Nucleus accumbens (tissue), 56 donors: ENCODE results near the gene COPG2.
"Not testable (repeated sequence)": the region's sequence is repeated elsewhere in the genome, so short reads cannot be mapped to it uniquely, and the experiment has no call there.

Experiments used
- DNase-seq, 56 donors: peaks; one replicate each; lab custom pipeline; 2025; lab: John Stamatoyannopoulos, UW

The COPG2 gene, protein sequence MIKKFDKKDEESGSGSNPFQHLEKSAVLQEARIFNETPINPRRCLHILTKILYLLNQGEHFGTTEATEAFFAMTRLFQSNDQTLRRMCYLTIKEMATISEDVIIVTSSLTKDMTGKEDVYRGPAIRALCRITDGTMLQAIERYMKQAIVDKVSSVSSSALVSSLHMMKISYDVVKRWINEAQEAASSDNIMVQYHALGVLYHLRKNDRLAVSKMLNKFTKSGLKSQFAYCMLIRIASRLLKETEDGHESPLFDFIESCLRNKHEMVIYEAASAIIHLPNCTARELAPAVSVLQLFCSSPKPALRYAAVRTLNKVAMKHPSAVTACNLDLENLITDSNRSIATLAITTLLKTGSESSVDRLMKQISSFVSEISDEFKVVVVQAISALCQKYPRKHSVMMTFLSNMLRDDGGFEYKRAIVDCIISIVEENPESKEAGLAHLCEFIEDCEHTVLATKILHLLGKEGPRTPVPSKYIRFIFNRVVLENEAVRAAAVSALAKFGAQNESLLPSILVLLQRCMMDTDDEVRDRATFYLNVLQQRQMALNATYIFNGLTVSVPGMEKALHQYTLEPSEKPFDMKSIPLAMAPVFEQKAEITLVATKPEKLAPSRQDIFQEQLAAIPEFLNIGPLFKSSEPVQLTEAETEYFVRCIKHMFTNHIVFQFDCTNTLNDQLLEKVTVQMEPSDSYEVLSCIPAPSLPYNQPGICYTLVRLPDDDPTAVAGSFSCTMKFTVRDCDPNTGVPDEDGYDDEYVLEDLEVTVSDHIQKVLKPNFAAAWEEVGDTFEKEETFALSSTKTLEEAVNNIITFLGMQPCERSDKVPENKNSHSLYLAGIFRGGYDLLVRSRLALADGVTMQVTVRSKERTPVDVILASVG

DNA sequence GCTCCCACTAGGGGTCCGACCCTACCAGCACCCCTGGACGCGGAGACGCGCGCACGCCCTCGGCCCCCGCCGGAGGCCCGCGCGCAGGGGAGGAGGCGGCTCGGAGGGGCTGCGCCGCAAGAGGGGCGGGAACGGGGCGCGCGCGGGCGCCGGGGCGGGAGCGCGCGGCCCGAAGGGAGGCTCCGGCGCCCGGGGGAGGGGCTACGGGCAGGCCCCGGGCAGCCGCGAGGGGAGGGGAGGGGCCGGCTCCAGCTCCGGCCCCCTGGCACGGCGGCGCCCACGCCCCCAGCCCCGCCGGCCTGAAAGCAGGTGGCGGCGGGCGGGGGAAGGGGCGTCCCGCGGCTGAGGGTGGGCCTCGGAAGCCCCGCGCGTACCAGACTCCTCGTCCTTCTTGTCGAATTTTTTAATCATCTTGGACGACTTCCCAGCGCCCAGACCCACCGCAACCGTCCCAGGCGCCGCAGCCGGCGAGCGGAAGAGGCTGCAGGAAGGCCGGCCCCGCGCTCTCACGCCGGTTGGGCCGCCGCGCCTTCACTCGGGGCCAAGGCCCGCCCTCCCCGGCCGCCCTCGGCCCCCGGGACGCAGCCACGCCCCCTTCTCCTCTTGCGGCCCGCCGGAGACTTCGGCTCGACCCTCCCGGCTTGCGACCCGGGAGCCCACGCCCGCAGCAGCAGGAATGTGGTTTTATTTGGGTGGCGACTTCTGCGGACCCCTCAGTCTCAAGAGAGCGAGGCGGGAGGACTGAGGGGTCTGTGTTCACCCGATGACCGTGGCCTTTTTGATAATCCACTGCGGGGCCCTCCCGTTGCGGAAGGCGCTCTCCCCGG is at the start of gene COPG2:
Gene COPG2 (minus strand): TSS at position 491 of the 827 bp plus-strand sequence. CDS start 80 bp downstream, at position 411.
- peak in 55 of 56 donors; percentile 14 to 88 (median 71) for DNase-seq

DNA sequence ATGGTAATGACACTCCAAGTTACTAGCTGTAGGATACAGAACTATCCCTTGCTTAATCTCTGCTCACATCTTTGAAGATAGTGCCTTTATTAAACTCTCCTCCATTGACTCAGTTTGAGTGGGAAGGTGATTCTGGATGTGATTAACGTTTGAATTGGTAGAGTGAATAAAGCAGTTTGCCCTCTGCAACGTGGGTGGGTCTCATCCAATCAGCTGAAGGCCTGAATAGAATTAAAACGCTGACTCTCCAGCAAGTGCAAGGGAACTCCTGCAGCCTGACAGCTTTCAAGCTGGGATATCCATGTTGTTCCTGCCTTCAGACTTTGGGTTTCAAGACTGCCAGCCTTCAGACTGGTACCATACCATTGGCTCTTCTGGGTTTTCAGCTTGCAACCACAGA is 43.9 kb upstream of the COPG2 start:
- DNase-seq: peak in 20 of 56 donors; percentile 2 to 46 (median 16)

DNA sequence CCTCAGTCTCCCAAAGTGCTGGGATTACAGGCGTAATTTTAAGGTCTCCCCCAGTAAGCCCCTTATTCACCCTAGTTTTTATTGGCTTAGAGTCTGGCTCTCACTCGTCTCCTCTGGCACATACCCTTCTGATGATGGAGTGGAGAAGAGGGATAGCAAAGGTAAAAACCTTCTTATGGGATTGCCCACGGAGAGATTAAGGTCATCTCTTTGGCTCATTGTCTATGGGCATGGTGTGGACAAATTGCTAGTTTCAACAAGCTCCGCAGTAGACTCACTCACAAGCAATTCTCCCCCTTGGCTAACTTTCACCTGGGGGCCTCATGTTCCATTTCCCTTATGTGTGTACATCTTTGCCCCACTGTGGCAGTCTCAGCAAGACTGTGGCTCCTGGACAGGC is 40.2 kb upstream of the COPG2 start:
- no peak for DNase-seq

DNA sequence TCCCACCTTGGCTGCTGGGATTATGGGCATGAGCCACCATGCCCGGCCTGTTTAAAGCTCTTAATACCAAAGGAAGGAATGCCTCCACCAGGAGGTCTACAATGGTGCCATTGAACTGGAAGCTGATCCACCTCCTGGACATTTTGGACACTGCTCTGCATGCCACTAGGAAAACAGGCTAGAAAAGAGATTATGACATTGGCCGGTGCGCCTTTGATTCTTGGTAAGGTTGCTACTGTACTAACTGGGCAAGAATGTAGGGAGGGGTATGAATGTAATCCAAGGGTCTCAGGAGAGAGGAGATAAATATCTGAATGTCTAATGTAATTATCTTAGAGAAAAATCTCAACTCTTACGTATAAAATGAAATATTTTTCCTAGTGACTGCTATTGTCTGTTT is 39.5 kb upstream of the COPG2 start:
- DNase-seq: no peak

DNA sequence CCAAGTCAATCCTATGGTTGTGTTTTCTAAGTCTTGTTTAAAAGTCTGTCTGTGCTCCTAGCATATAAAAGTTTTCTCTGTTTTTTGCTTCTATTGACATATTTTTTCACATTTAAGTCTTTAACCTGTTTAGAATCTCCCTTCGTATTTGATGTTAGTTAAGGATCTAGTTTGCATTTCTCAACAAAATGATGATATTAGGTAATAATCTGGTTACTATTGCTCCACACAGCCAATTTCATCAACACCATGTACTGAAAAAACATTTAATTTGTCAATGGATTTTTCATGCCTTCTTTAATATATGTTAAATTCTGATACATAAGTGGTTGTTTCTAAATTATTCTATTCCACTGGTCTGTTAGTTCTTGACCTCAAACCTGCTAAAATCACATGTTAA is 35.3 kb upstream of the COPG2 start:
- no peak for DNase-seq

DNA sequence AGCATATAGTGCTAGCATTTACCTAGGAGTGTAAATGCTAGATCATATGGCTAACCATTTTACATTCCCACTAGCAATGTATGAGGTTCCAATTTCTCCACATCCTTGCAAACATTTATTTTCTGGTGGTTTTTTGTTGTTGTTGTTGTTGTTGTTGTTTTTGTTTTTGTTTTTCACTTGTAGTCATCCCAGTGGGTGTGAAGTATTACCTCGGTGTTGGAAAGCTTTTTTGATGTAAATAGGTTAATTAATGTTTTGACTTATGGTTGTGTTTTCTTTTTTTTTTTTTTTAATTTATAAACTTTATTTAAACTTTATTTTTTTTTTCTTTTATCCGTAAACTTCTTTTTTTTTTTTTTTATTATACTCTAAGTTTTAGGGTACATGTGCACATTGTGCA is 33.1 kb upstream of the COPG2 start:
- DNase-seq: no peak

DNA sequence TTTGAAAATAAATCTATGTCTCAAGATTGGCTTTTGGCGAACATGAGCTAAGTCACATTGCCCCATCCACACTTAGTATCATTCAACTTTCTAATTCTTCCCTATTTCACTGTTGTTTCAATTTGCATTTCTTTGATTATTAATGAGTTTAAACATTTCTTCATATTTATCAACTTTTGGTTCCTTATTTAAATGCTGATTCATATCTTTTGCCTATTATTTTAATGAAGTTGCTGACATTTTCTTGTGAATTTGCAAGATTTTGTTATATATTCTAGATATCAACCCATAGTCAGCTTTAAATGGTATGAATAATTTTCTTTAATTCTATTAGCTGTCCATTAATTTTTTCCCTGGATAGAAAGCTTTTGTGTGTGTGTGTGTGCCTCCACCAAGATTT is 32.2 kb upstream of the COPG2 start:
- DNase-seq: no peak

DNA sequence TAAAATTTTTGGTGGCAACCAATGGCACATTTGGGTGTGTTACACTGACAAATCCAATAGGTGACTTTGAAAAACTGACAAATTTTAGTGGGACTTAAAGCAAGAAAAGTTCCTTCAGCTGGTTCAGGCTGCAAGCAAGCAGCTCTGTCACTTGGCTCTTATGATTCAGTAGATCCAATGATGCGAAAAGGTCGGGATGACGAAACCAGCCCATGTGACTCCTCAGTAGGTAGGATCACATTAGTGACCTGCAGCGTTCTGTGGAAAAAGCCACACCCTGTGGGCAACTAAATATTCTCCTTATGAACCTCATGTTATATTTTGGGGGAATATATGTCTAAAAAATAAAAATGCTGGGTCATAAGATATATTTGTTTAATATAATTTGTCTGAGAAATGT is 31.1 kb upstream of the COPG2 start:
- no peak for DNase-seq

DNA sequence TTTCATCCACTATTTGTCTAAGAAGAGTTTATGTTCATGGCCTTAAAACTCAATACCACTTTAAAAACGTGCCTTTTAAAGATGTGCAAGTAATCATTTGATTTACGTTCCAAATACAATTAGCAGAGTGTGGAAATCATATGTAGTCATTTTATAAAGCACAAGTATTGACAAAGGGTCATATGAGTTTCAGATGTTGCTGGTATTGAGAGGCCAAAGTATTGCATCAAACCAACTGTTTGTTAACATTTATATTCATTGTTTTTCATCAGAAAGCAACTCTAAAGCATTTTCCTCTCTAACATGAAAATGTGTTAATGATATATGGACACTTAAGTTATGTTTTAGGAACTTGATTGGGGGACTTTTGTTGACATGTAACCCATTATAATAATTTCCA is 29.3 kb upstream of the COPG2 start:
- no peak for DNase-seq

DNA sequence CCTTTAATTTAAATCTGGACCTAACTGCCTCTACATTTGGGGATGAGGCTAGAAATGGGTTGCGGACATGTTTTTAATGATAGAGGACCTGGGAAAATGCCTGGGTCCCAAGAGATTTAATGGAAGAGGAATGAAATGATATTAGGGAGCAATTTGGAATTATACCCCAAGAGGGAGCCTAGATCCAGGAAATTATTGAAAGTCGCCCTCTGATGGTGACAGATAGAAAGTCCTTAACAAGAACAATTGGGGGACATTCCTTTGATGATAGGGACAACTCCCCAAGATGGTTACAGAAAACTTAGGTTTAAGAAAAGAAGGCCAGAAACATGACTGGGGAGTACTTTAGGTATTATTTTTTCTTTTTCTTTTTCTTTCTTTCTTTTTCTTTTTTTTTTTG is 27.3 kb upstream of the COPG2 start:
- DNase-seq: no peak

DNA sequence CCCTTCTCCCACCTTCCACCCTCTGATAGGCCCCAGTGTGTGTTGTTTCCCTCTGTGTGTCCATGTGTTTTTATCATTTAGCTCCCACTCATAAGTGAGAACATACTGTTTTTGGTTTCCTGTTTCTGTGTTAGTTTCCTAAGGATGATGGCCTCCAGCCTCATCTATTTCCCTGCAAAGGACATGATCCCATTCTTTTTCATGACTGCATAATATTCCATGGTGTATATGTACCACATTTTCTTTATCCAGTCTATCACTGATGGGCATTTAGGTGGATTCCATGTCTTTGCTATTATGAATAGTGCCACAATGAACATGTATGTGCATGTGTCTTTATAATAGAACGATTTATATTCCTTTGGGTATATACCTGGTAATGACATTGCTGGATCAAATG is 23.8 kb upstream of the COPG2 start:
- not testable (repeated sequence) for DNase-seq

DNA sequence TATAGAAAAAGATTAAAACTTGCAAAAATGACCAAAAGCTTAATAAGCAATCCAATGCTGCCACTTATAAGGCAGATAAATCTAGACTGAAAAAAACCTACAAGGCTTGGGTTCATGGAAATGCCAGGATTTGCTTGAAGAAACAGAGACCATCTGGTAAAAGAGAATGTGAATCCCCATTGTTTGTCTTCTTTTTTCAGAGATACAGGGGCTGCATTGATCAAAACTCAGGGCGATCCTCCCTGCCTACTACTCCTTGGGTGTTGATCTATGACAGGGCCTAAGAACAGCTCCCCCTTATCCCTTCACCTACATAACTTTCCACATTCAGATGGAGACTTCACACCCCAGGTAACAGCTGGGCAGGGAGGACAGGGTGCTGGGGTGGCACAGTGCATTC is 21.1 kb upstream of the COPG2 start:
- no peak for DNase-seq

DNA sequence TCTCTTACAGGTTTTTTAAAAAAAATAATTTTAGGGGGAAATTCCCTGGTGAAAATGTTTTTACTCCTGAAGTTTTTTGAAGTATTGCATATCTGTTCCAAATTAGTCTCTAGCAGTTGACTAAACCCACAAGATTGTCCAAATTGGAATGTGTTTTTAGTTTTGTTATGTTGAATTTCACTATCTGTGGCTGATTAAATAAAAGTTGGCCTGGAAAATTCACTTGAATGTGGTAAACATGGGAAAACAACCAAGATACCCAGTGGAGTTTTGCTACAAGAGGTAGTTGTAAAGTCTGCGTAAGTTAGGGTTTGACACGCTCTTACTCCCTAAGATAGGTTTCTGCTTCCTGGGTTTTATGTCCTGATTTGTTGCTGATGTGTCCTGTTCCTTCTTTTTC is 14.5 kb upstream of the COPG2 start:
- no peak for DNase-seq

DNA sequence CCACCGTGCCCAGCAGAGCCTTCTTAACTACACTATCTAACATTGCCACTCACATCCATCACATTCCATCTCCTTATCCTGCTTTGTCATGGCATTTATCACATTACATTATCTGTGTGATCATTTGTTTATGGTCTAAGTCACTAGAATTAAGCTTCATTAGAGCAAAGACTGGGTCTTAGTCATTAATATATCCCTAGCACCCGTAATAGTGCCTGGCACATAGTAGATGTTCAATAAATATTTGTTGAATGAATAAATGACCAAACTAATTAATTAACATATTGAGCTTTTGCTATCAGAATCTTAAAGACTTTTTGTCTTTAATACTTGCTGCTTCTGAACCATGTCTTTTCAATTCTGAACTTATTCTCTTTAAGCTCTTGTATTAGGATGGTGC is 5.9 kb upstream of the COPG2 start:
- DNase-seq: no peak

DNA sequence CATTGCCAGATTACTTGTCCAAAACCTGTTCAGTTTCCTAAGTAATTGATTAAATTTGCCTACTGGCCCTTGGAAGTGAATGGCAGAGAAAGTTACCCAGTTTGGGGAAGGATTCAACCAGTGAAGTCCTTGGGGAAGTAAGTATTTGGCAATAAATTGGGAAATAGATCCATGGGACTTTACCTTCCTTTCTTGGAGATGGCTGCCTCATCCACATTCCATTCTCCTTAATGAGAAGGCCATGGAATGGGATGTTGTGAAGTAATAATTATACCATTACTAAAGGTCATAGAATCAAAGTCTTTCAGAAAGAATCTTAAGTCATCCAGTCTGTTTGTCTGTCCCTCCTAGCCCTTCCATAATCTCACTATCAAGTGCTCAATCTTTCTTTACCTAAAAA is 4.5 kb upstream of the COPG2 start:
- no peak for DNase-seq

DNA sequence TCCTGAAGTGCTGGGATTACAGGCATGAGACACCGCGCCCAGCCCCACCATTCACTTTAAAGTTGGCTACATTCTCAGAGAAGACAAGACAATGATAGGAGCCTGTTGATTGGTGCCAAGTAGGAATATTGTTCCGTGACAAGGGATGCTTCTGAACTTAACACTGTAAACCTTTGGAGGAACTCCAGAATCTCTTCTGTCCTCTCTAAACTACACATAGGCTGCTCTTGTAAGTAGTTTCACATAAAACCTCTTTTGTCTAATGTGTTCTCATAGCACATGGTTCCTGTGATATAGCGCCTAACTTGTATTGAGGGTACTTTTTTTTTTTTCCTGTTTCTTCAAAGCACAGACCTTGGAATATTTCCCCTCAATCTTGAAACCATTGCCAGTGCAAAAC is 3.6 kb upstream of the COPG2 start:
- no peak for DNase-seq

DNA sequence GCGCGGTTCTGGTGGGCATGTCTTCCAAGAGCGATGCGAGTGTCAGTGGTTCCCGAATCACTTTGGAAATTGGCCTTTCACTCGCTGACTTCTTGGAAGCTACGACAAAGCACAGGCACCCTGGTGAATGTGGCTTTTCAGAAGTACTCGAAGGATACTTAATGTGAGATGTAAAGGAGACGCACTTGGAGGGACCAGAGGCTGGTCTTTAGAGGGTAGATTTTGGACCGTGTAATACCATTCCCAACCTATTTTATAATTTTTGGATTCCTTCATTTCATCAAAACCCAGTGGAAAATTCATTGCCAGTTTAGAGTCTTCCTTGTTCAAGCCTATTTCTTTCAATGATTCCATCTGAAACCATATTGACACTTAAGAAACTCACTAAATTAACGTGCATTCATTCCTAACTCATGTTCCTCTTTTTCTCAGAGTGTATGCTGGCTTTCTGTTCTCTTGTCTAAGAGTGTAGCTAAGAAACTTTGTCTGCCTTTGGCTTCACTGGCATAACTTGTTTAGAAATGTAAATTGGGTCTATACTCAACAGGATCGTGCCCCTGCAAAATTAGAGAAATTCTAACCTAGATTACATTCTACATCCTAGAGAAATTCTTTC is 645 bp upstream of the COPG2 start:
- DNase-seq: peak in 2 of 56 donors; percentile 22 to 53

DNA sequence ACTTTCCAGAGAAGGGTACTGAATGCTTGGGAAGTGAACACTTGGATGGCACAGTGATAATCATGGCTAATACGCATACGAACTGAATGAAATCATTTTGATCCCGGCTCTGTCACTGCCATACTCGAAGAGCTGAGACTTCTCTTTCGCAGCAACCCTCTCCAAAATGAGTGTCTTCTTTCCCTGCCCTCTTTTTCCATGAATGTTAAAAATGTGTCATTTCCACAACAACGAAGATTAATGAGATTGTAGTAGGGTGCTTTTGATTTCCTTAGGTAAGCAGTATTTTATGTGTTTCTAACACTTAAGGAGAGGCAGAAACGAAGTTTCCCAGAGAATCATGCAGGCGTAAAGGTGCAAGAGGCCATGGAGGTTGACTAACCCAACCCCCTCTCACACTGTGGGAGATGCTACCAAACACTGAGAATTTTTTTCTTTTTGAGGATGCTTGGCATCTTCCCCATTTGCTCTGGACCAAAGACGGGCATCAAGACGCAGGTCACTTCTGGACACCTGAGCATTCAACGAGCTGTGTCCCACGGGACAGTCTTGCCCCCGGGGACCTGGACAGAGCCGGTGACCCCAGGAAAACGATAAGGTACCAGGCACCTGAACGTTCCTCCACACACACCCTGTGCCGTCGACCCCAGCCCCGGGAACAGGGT is 823 bp downstream of the COPG2 start:
- peak in 7 of 56 donors; percentile 33 to 65 (median 41) for DNase-seq

DNA sequence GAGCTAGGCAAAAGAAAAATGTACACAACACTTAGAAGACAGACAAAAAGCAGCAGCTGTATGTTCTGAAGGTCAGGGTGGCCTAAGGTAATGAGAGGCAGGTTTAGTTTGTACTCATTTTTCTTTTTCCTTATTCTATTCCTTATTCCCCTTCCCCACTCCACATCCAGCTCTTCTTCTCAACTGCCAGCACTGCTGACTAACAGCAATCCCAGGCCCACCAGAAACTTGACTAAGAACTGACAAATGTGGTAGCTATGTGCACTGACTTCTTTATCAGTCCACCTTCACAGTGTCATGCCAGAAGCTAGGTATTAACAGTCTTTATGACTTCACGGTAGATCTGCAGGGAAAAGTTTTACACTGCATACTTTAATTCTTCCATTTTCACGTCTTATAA is 6.1 kb downstream of the COPG2 start:
- no peak for DNase-seq

DNA sequence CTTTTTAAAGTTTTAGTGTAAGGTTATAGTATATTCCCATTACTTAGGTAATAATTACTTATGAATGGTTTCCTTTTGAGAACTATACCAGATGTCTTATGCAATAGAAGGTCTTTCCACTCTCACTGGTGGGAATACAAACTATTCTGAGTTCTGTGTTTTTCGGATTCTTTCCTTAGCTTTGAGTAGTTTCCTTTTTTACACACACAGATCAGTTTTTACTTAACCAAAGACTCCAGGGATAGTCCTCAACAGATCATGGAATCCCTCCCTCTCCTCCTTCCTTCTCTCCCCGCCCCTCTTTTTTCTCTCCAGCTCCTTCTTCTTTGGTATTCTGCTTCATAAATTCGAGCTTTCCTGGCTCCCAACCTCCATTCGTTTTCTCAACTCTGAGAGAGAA is 13.3 kb downstream of the COPG2 start:
- DNase-seq: no peak
